Vagina (tissue), 2 donors: ENCODE measurements around the gene SYNDIG1. TPM values are rescaled to one million over a fixed set of nuclear protein-coding genes. Genes with fewer than 3 reads are reported as not detected.

Experiments used
- DNase-seq, 2 donors: peaks; one replicate each; pipeline ENCODE4 v3.0.0-alpha.2; 2017; ENCODE audit errors: extremely low spot score in 2 of 2
- H3K27ac ChIP-seq: fragments of 200-600 bp; sonication (generic); one replicate; pipeline ENCODE4 v1.5.1; 2019
- H3K27me3 ChIP-seq: fragments of 200-600 bp; sonication (generic); one replicate; pipeline ENCODE4 v1.5.1; 2019
- H3K36me3 ChIP-seq, 2 donors: fragments of 200-600 bp; sonication (generic); one replicate each; pipeline ENCODE4 v1.5.1; 2017 to 2019
- H3K4me1 ChIP-seq: fragments of 200-600 bp; sonication (generic); one replicate; pipeline ENCODE4 v1.5.1; 2019
- H3K4me3 ChIP-seq, 2 donors: fragments of 200-600 bp; sonication (generic); 1 replicate in 1 of 2; 2 replicates in 1 of 2; pipeline ENCODE4 v1.5.1; 2016 to 2019
- H3K9me3 ChIP-seq: fragments of 200-600 bp; sonication (generic); one replicate; pipeline ENCODE4 v1.5.1; 2019
- CTCF ChIP-seq, 3 experiments: fragments of 450-650 bp in 2 of 3; fragments of 200-600 bp in 1 of 3; sonication (generic) in 1 of 3; IDR thresholded peaks; one replicate each; pipeline ENCODE4 v1.5.1; 2017 to 2019; ENCODE audit warnings: antibody characterized with exemption in 3 of 3, mild to moderate bottlenecking in 2 of 3, moderate library complexity in 2 of 3
- POLR2A ChIP-seq, 2 donors: fragments of 450-650 bp; IDR thresholded peaks; one replicate each; pipeline ENCODE4 v1.6.1; 2017; ENCODE audit warnings: antibody characterized with exemption in 2 of 2, mild to moderate bottlenecking in 2 of 2, moderate library complexity in 2 of 2
- POLR2AphosphoS5 ChIP-seq, 2 donors: sonication (generic); formaldehyde crosslinking; IDR thresholded peaks; one replicate each; pipeline ENCODE4 v1.9.0; 2017; ENCODE audit warnings: antibody characterized with exemption in 2 of 2, mild to moderate bottlenecking in 2 of 2, low read depth in 1 of 2; ENCODE audit not compliant: insufficient read depth in 1 of 2
- intact Hi-C: fragments of 100-400 bp; cut with DNase I; formaldehyde crosslinking; loops from one replicate; pipeline ENCODE4 v1.15.1; 2023
- total RNA-seq: library from RNA; depleted of rRNA; stranded (reverse); fragments of >200 nt; gene quantifications from one replicate; pipeline ENCODE4 v1.2.3, GENCODE V29; 2016

Gene SYNDIG1
- total RNA-seq, 1 donor from 2014 or later: 3.2 TPM

GRCh38 chr20:24565835-24566351 is 96.5 kb downstream of the SYNDIG1 start:
- no peak for TF ChIP-seq CTCF (IDR thresholded peaks at IDR 0.05)
- Histone ChIP-seq H3K9me3 (no peaks in the 10 kb centered on the region), H3K4me3 (no peak overlapping the region), H3K27me3 (no peaks in the 10 kb centered on the region), H3K36me3 (no peaks in the 10 kb centered on the region), H3K27ac (no peak overlapping the region), H3K4me1 (no peaks in the 10 kb centered on the region)
- peak in 1 of 2 donors; percentile 52 for DNase-seq
- intact Hi-C loops: no loop called here

- H3K9me3 ChIP-seq: no peaks in the 10 kb centered on the region
- no peaks in the 10 kb centered on the region for H3K27me3 ChIP-seq
- no peaks in the 10 kb centered on the region for H3K4me1 ChIP-seq
- H3K36me3 ChIP-seq: no peaks in the 10 kb centered on the region
- no peak for TF ChIP-seq CTCF (IDR thresholded peaks at IDR 0.05)
- no peak for TF ChIP-seq POLR2AphosphoS5 (IDR thresholded peaks at IDR 0.05; ENCODE audit: insufficient read depth in 1 of 2, low read depth in 1 of 2)
- no peak for TF ChIP-seq POLR2A (IDR thresholded peaks at IDR 0.05)
- H3K4me3 ChIP-seq: no peak overlapping the region
- peak in 1 of 2 donors; percentile 54 for DNase-seq
- no peak overlapping the region for H3K27ac ChIP-seq
- intact Hi-C loops: no loop called here
Measured at GRCh38 chr20:24566656-24567055, 97.2 kb downstream of the SYNDIG1 start.

- no peak for TF ChIP-seq CTCF (IDR thresholded peaks at IDR 0.05)
- no peak for TF ChIP-seq POLR2AphosphoS5 (IDR thresholded peaks at IDR 0.05; ENCODE audit: insufficient read depth in 1 of 2, low read depth in 1 of 2)
- no peak for TF ChIP-seq POLR2A (IDR thresholded peaks at IDR 0.05)
- no peak overlapping the region for H3K4me3 ChIP-seq
- no peaks in the 10 kb centered on the region for H3K27me3 ChIP-seq
Measured at GRCh38 chr20:24567508-24567907, 98.1 kb downstream of the SYNDIG1 start.

GRCh38 chr20:24568842-24569241 is 99.4 kb downstream of the SYNDIG1 start:
- intact Hi-C loops: no loop called here

More at GRCh38 chr20:24567508-24567907, 98.1 kb downstream of the SYNDIG1 start:
- no peak overlapping the region for H3K27ac ChIP-seq
- intact Hi-C loops: no loop called here
- H3K36me3 ChIP-seq: no peaks in the 10 kb centered on the region
- peak in 1 of 2 donors; percentile 85 for DNase-seq
- H3K4me1 ChIP-seq: no peaks in the 10 kb centered on the region
- H3K9me3 ChIP-seq: no peaks in the 10 kb centered on the region

More at GRCh38 chr20:24568842-24569241, 99.4 kb downstream of the SYNDIG1 start:
- no peak for TF ChIP-seq POLR2A (IDR thresholded peaks at IDR 0.05)
- TF ChIP-seq POLR2AphosphoS5 (IDR thresholded peaks at IDR 0.05; ENCODE audit: insufficient read depth in 1 of 2, low read depth in 1 of 2): no peak
- no peak for TF ChIP-seq CTCF (IDR thresholded peaks at IDR 0.05)
- Histone ChIP-seq H3K4me3 (no peak overlapping the region), H3K27me3 (no peaks in the 10 kb centered on the region), H3K4me1 (no peaks in the 10 kb centered on the region), H3K36me3 (no peaks in the 10 kb centered on the region), H3K9me3 (no peaks in the 10 kb centered on the region), H3K27ac (no peak overlapping the region)
- peak in 1 of 2 donors; percentile 60 for DNase-seq
